K562 (cell line): Measurements from ENCODE around the gene CUL4B. TPM values are rescaled to one million over a fixed set of nuclear protein-coding genes. Genes with fewer than 3 reads are reported as not detected.

ENCODE experiments used
- BDP1 ChIP-seq: IDR thresholded peaks from 3 replicates; pipeline ENCODE4 v1.6.1; 2011; ENCODE audit not compliant: insufficient read length, insufficient read depth
- CEBPB ChIP-seq: fragments of 450-650 bp; IDR thresholded peaks from 2 replicates; pipeline ENCODE4 v1.6.1; 2016; ENCODE audit warnings: missing genetic modification characterization, missing compliant biosample characterization
- CREB1 ChIP-seq, 2 experiments: sonication (generic) in 1 of 2; formaldehyde crosslinking in 1 of 2; IDR thresholded peaks; 2 replicates each; pipeline versions ENCODE4 v1.6.1 to v1.8.0; 2012 to 2022; ENCODE audit warnings: inconsistent platforms in 1 of 2, mild to moderate bottlenecking in 1 of 2, missing genetic modification reagents in 1 of 2, moderate library complexity in 1 of 2
- CREM ChIP-seq: IDR thresholded peaks from 2 replicates; pipeline ENCODE4 v1.6.1; 2014; ENCODE audit warnings: antibody characterized with exemption, low read depth
- ETV5 ChIP-seq: sonication (generic); formaldehyde crosslinking; IDR thresholded peaks from 2 replicates; pipeline ENCODE4 v1.4.0; 2020; ENCODE audit warnings: low read depth, mild to moderate bottlenecking, missing genetic modification reagents
- FOSL1 ChIP-seq: fragments of 200-800 bp; sonication (Bioruptor generic); conservative IDR thresholded peaks from 2 replicates; pipeline ENCODE4 v1.6.1; 2016; ENCODE audit warnings: missing genetic modification characterization, missing compliant biosample characterization
- GABPA ChIP-seq: fragments of 200-800 bp; sonication (Bioruptor generic); conservative IDR thresholded peaks from 2 replicates; pipeline ENCODE4 v1.6.1; 2016; ENCODE audit warnings: low read depth, missing genetic modification characterization, missing compliant biosample characterization
- HDAC8 ChIP-seq: fragments of 450-650 bp; IDR thresholded peaks from 2 replicates; pipeline ENCODE4 v1.6.1; 2016; ENCODE audit warnings: mild to moderate bottlenecking, missing genetic modification characterization, moderate library complexity, missing compliant biosample characterization
- KAT2B ChIP-seq: IDR thresholded peaks from one replicate; pipeline ENCODE4 v1.6.1; 2012; ENCODE audit warnings: low read depth, mild to moderate bottlenecking, control low read depth, inconsistent platforms, low read length, moderate library complexity
- L3MBTL2 ChIP-seq: fragments of 450-650 bp; IDR thresholded peaks from 2 replicates; pipeline ENCODE4 v1.6.1; 2016; ENCODE audit warnings: mild to moderate bottlenecking, moderate library complexity
- POLR2G ChIP-seq: fragments of 200-400 bp; formaldehyde crosslinking; IDR thresholded peaks from 2 replicates; pipeline ENCODE4 v1.6.1; 2017; ENCODE audit warnings: low read depth, mild to moderate bottlenecking, antibody characterized with exemption, low read length, moderate library complexity
- POLR2H ChIP-seq: IDR thresholded peaks from 2 replicates; pipeline ENCODE4 v1.6.1; 2016; ENCODE audit warnings: missing genetic modification characterization, low read depth, mild to moderate bottlenecking, control low read depth, missing compliant biosample characterization, moderate library complexity
- SP1 ChIP-seq: sonication (generic); formaldehyde crosslinking; IDR thresholded peaks from 2 replicates; pipeline ENCODE4 v1.8.1; 2022; ENCODE audit warnings: mild to moderate bottlenecking, missing genetic modification reagents
- TEAD4 ChIP-seq, 2 experiments: sonication (generic) in 1 of 2; formaldehyde crosslinking in 1 of 2; IDR thresholded peaks; 2 replicates each; pipeline versions ENCODE4 v1.6.1 to v1.8.0; 2012 to 2022; ENCODE audit warnings: borderline replicate concordance in 1 of 2, inconsistent platforms in 1 of 2, low read length in 1 of 2, mild to moderate bottlenecking in 1 of 2, missing genetic modification reagents in 1 of 2
- TFAM ChIP-seq: fragments of 250-450 bp; sonication (Bioruptor Pico); conservative IDR thresholded peaks from 2 replicates; pipeline ENCODE4 v1.5.0; 2021; ENCODE audit warnings: mild to moderate bottlenecking, moderate library complexity
- YY1 ChIP-seq, 3 experiments: IDR thresholded peaks; 2 replicates each; pipeline ENCODE4 v1.6.1; 2011; ENCODE audit warnings: low read length in 2 of 3, mild to moderate bottlenecking in 2 of 3, moderate library complexity in 2 of 3, borderline replicate concordance in 1 of 3, control low read depth in 1 of 3, low read depth in 1 of 3; ENCODE audit not compliant: insufficient read depth in 3 of 3, insufficient replicate concordance in 2 of 3, control insufficient read depth in 1 of 3, insufficient read length in 1 of 3; ENCODE audit errors: extremely low read depth in 1 of 3
- ZNF217 ChIP-seq: sonication (generic); formaldehyde crosslinking; IDR thresholded peaks from 2 replicates; pipeline ENCODE4 v1.8.0; 2022; ENCODE audit warnings: mild to moderate bottlenecking, missing genetic modification reagents
- ZNF589 ChIP-seq: fragments of 200-800 bp; sonication (Bioruptor generic); IDR thresholded peaks from 2 replicates; pipeline ENCODE4 v1.6.1; 2016; ENCODE audit warnings: low read depth, missing genetic modification characterization, missing compliant biosample characterization
- polyA plus RNA-seq, 8 experiments: library from polyadenylated mRNA; depleted of rRNA in 4 of 8; stranded (reverse) in 5 of 8; unstranded in 3 of 8; fragments of >200 nt; fragmentation: Nextera tagmentation in 2 of 8; fragmentation: Illumina TruSeq in 1 of 8; extraction: Ambion mirVana in 2 of 8; extraction: Trizol in 1 of 8; gene quantifications; 2 replicates each; pipeline versions ENCODE4 v1.2.1 to v1.2.3, GENCODE V29; 2011 to 2014; ENCODE audit warnings: inconsistent platforms in 1 of 8, missing spikeins in 1 of 8
- total RNA-seq, 7 experiments: library from RNA; depleted of rRNA in 6 of 7; stranded (reverse); fragments of >200 nt in 6 of 7; fragmentation: Illumina TruSeq in 2 of 7; extraction: Trizol in 2 of 7; gene quantifications; 2 replicates each; pipeline versions ENCODE4 v1.2.1 to v1.2.3, GENCODE V29; 2011 to 2021; ENCODE audit warnings: low replicate concordance in 1 of 7
- TF ChIP-seq, protein P1 (sequence below): sonication (generic); formaldehyde crosslinking; IDR thresholded peaks from 2 replicates; pipeline ENCODE4 v1.8.1; 2023; ENCODE audit warnings: mild to moderate bottlenecking, missing genetic modification reagents
- TF ChIP-seq, protein P2 (sequence below): fragments of 250-450 bp; sonication (Bioruptor Pico); IDR thresholded peaks from 2 replicates; pipeline ENCODE4 v1.8.0; 2021; ENCODE audit warnings: mild to moderate bottlenecking, moderate library complexity
- TF ChIP-seq, protein P3 (sequence below): fragments of 450-650 bp; formaldehyde crosslinking; conservative IDR thresholded peaks from 2 replicates; pipeline ENCODE4 v1.4.0; 2022; ENCODE audit warnings: mild to moderate bottlenecking, missing genetic modification characterization

Gene CUL4B
- total and polyA plus RNA-seq, 9 of the 15 experiments (the other 6 are each of a cell fraction or from before 2014, with no cell fraction given) = 15.0 to 41.7 (median 37.5) TPM

DNA sequence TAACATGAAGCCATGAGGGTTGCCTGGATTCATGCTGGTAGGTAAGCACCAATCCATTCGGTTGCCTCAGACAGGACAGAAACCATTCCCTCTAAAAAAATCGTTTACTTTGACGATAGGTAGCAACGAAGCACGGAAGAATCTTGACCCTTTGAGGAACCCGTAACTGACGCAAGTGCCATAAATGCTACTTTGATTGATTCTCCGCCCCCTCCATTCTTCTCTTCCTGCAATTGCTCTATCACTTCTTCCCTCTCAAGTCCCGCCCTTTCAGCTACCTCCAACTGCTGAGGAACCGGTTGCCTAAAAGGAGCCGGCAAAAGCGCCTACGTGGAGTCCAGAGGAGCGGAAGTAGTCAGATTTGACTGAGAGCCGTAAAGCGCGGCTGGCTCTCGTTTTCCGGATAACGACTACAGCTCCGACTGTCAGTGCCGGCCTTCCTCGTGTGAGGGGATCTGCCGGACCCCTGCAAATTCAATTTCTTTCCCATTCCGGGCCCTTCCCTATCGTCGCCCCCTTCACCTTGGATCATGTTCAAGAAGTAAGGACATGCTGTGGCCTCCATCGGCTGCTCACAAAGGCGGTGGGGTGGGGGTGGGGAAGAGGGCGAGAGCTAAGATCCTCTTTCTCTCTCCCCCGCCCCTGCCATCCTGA, 43.1 kb upstream of the CUL4B start, which contains the start of gene MCTS1 (continued):
- TF ChIP-seq, protein P1, sequence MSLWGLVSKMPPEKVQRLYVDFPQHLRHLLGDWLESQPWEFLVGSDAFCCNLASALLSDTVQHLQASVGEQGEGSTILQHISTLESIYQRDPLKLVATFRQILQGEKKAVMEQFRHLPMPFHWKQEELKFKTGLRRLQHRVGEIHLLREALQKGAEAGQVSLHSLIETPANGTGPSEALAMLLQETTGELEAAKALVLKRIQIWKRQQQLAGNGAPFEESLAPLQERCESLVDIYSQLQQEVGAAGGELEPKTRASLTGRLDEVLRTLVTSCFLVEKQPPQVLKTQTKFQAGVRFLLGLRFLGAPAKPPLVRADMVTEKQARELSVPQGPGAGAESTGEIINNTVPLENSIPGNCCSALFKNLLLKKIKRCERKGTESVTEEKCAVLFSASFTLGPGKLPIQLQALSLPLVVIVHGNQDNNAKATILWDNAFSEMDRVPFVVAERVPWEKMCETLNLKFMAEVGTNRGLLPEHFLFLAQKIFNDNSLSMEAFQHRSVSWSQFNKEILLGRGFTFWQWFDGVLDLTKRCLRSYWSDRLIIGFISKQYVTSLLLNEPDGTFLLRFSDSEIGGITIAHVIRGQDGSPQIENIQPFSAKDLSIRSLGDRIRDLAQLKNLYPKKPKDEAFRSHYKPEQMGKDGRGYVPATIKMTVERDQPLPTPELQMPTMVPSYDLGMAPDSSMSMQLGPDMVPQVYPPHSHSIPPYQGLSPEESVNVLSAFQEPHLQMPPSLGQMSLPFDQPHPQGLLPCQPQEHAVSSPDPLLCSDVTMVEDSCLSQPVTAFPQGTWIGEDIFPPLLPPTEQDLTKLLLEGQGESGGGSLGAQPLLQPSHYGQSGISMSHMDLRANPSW (CRISPR knock-in tag) = no peak
- TF ChIP-seq ETV5 (CRISPR knock-in tag) (peak; percentile 42), CREB1 (IDR thresholded peaks at IDR 0.05) (peak; percentile 53; the same call in 1 of the 2 replicates), CREB1 (CRISPR knock-in tag; IDR thresholded peaks at IDR 0.05) (0 out of 2 replicates have a peak, but pooled peaks have one; percentile 42), TFAM (no peak), HDAC8 (tag) (no peak), POLR2H (peak; percentile 70), FOSL1 (tag) (0 out of 2 replicates have a peak, but pooled peaks have one; percentile 36), L3MBTL2 (0 out of 2 replicates have a peak, but pooled peaks have one; percentile 14), TEAD4 (IDR thresholded peaks at IDR 0.05; ENCODE audit: low read length) (peak; percentile 45), TEAD4 (CRISPR knock-in tag; IDR thresholded peaks at IDR 0.05; ENCODE audit: borderline replicate concordance) (no peak), POLR2G (peak; percentile 62), YY1 (IDR thresholded peaks at IDR 0.05; ENCODE audit: borderline replicate concordance in 1 of 3, control insufficient read depth in 1 of 3, extremely low read depth in 1 of 3, insufficient read depth in 3 of 3, insufficient read length in 1 of 3, insufficient replicate concordance in 2 of 3, low read depth in 1 of 3, low read length in 2 of 3) (peak in 1 of 3 experiments; percentile 18), CEBPB (tag) (peak; percentile 46), GABPA (tag) (peak; percentile 90), ZNF589 (CRISPR knock-in tag) (0 out of 2 replicates have a peak, but pooled peaks have one; percentile 50), KAT2B (no peak), BDP1 (no peak), SP1 (CRISPR knock-in tag) (0 out of 2 replicates have a peak, but pooled peaks have one; percentile 15), CREM (peak; percentile 69), ZNF217 (no peak)
- TF ChIP-seq, protein P2, sequence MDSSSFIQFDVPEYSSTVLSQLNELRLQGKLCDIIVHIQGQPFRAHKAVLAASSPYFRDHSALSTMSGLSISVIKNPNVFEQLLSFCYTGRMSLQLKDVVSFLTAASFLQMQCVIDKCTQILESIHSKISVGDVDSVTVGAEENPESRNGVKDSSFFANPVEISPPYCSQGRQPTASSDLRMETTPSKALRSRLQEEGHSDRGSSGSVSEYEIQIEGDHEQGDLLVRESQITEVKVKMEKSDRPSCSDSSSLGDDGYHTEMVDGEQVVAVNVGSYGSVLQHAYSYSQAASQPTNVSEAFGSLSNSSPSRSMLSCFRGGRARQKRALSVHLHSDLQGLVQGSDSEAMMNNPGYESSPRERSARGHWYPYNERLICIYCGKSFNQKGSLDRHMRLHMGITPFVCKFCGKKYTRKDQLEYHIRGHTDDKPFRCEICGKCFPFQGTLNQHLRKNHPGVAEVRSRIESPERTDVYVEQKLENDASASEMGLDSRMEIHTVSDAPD (CRISPR knock-in tag) = no peak
- TF ChIP-seq, protein P3, sequence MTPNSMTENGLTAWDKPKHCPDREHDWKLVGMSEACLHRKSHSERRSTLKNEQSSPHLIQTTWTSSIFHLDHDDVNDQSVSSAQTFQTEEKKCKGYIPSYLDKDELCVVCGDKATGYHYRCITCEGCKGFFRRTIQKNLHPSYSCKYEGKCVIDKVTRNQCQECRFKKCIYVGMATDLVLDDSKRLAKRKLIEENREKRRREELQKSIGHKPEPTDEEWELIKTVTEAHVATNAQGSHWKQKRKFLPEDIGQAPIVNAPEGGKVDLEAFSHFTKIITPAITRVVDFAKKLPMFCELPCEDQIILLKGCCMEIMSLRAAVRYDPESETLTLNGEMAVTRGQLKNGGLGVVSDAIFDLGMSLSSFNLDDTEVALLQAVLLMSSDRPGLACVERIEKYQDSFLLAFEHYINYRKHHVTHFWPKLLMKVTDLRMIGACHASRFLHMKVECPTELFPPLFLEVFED (CRISPR knock-in tag) = no peak
